ENCODE data around the gene ACSL3. TPM values are rescaled to one million over a fixed set of nuclear protein-coding genes. Genes with fewer than 3 reads are reported as not detected.

The ACSL3 gene
- total RNA-seq, 2 donors from 2014 or later: 93.1 to 119 TPM

DNA sequence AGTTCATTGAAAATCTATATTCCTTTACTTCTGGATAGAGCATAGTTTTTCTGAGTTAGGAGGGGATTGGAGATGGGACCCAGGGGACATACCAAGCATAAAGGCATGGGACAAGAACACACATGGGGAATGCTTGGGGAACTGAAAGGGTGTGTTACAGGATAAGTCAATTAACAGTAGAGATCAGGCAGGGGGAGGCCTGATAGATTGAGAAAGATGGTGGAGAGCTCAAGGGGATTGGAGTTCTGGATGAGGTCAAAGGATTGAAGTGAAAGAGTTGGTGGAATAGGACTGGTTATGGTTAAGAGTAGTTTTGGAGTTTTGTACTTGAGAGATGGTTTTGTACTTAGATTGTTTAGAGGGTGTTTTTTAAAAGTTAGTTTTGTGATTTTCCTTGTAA is 16.1 kb downstream of the ACSL3 start:
- DNase-seq (no peak), ATAC-seq (no peak)
- intact Hi-C loops (cut with DNase I, micrococcal nuclease): no loop called here

DNA sequence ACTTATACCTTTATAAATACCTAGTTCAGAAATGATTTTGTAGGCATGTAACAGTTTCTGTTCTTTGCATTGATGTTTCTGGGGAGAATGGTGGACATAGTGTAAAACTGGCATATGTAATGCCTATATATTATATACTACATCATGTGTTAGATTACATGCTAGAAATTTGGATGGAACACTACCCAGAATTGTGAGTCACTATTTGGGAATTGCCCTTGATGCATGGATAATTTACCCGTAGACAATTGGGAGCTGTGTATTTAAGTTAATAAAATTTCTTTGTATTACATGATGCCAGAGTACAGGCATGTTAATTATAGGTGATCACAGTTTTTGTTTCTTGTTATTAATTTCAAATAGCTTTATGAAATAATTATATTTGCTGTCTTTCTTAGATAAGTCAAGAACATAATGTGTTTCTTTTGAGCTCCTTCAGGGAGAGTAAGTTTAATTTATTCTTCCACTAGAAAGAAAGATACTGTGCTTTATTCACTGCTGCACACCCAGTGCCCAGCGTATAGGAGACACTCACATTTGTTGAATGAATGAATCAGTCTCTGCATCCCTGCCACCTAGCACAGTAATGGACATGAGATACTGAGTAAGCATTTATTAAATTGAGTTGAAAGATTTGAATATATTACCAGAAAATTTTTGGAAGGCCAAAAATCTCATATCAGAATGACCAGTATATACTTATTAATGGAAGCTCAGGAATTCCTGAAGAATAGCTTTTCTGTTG is 16.9 kb downstream of the ACSL3 start:
- intact Hi-C loops (cut with DNase I, micrococcal nuclease): no loop called here
- DNase-seq (no peak), ATAC-seq (no peak)

DNA sequence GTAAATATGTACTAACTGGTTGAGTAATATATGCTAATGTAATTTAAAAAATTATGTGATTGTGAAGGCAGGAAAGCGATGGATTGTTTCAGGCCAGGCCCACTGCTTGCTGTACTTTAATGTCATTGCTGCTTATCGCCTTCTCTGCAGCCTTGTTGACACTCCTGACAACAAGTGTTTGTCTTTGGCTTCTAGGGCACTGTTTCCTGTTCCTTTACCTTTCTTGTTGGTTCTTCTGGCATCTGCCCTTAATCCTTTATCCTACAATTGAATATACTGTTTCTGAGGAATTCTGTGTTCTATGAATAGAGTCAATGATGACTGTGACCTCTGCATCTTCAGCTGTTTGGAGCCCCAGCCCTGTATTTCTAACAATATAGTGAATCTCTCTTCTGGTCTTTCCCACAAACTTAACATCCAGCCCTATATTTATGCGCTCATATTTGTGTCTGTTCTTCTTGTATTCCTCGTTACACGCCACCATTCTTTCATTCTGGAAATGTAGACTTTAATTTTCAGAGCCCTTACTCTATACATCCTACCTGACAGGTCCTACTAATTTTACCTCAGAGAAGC is 17.6 kb downstream of the ACSL3 start:
- peak; percentile 79 for ATAC-seq
- DNase-seq: no peak
- intact Hi-C loops (cut with DNase I, micrococcal nuclease): no loop called here

DNA sequence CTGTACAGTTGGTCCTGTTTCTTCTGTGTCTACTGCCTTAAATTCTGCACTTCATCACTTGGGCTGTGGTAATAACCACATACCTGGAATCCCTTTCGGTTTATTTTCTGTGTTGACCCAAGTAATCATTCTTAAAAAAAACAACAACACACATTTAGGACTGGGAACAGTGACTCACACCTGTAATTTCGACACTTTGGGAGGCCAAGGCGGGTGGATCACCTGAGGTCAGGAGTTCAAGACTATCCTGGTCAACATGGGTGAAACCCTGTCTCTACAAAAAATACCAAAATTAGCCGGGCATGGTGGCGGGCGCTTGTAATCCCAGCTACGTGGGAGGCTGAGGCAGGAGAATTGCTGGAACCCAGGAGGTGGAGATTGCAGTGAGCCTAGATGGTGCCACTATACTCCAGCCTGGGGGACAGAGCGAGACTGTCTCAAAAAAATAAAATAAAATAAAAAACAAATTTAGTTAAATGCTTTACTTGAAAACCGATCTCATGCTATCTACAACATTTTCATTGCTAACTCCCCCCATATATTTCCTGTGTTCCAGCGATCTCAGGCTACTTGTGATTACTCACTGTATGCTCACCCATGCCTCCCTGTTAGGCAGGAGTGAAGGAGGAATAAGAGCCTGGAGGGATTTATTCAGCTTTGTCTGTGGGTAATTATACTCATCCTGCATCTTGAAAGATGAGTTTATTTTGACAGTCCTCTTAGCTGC is 18.2 kb downstream of the ACSL3 start:
- DNase-seq (no peak), ATAC-seq (no peak)
- intact Hi-C loops (cut with DNase I, micrococcal nuclease): no loop called here

DNA sequence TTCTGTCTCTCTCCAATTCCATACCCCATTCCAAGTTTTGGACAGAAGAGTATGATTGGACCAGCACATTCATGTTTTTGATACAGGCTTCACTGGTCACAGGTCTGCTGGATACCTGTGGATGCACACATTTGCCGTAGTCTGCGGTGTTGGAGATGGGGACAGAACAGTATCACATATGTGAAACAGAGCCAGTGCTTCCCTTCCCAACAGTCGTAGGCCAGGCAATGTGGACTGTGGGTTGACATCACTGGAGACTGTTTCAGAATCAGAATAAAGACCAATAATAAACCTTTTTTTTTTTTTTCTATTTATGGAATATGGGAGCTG is 18.7 kb downstream of the ACSL3 start:
- intact Hi-C loops (cut with DNase I, micrococcal nuclease): no loop called here
- no peak for ATAC-seq
- DNase-seq: no peak

DNA sequence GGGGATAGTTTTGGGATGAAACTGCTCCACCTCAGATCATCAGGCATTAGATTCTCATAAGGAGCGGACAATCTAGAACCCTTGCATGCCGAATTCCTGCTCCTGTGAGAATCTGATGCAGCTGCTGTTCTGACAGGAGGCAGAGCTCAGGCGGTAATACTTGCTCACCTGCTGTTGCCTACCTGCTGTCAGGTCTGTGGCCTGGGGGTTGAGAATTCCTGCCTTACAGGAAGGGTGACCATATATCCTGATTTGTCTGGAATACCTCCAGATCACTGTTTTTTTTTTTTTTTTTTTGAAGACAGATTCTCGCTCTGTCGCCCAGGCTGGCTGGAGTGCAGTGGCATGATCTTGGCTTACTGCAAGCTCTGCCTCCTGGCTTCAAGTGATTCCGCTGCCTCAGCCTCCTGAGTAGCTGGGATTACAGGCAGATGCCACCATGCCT is 21.7 kb downstream of the ACSL3 start:
- ATAC-seq: no peak
- no peak for DNase-seq
- intact Hi-C loops (cut with DNase I, micrococcal nuclease): no loop called here

DNA sequence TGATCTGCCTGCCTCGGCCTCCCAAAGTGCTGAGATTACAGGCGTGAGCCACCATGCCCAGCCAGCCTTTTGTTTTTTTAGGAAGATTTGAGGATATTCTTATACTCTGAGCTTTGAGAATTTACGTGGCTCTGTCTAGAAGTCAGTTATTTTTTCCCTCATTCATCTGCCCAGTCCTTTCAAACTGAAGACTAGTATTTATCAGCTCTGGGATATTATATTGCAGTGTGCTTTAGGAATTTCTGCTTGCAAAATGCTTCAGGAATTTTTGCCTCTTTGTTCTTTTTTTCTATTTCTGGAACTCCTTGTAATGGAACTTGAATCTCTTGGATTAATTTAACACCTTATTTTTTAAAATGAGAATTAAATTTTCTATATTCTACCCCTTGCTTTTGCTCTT is 22.6 kb downstream of the ACSL3 start:
- DNase-seq (no peak), ATAC-seq (no peak)
- intact Hi-C loops (cut with DNase I, micrococcal nuclease): no loop called here

DNA sequence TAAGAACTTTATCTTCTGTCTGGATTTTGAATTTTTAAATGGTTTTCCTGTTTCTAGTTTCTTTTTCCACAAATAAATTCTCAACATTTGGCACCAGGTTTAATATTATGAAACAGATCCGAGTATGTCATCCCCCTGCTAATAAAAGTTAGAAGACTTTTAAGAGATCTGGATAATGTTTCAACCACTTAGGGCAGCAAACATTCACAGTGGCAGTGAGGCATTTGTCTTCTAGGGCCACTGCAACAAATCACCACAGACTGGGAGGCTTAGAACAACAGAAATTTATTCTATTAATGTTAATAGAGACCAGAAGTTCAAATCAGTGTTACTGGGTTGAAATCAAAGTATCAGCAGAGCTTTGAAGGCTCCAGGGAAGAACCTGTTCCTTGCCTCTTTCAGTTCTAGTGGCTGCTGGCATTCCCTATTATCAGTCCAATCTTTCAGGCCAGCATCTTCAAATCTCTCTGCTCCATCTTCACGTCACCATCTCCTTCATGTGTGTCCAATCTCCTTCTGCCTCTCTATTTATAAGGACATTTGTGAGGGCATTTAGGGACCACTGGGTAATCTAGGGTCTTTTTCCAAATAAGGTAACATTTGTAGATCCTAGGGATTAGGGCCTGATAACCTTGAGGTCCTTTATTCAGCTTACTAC is 23.4 kb downstream of the ACSL3 start:
- no peak for ATAC-seq
- intact Hi-C loops (cut with DNase I, micrococcal nuclease): no loop called here
- DNase-seq: no peak

DNA sequence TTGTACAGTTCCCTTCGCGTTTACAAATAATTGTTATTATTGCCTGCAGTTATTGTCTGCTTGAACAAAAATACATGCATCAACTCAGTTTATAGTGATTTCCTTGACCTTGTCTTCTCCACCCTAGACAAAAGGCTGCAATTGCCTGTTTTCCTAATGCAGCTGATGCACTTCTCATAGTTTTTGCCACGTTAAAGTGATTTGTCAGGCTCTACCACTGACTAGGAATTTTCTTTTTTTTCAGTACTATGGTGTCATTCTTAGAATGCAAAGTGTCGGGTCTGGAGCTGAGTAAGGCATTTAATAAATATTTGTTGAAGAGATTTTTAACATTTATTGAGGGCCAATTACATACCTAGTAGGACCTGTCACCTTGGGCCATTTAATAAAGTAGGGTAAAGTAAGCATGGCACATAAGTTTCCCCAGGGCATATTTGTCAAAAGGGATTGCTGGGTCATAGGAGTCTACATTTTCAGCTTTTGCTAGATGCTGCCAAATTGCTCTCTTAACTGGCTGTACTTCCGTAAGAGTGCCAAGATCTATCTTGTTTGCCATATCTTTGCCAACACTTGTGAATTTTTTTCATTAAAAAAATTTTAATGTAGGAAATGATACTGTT is 24.1 kb downstream of the ACSL3 start:
- intact Hi-C loops (cut with DNase I, micrococcal nuclease): no loop called here
- DNase-seq (no peak), ATAC-seq (no peak)

DNA sequence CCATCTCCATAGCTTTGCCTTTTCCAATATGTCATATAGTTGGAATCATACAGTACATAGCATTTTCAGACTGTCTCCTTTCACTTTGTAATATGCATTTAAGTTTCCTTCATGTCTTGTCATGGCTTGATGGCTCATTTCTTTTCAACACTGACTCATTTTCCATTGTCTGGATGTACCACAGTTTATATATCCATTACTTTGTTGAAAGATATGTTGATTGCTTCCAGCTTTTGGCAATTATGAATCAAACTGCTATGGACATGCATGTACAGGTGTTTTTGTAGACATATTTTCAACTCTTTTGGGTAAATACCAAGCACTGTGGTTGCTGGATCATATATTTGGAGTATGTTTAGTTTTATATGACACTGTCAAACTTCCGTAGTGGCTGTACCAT is 26.3 kb downstream of the ACSL3 start:
- intact Hi-C loops (cut with DNase I, micrococcal nuclease): no loop called here
- DNase-seq: no peak
- no peak for ATAC-seq

DNA sequence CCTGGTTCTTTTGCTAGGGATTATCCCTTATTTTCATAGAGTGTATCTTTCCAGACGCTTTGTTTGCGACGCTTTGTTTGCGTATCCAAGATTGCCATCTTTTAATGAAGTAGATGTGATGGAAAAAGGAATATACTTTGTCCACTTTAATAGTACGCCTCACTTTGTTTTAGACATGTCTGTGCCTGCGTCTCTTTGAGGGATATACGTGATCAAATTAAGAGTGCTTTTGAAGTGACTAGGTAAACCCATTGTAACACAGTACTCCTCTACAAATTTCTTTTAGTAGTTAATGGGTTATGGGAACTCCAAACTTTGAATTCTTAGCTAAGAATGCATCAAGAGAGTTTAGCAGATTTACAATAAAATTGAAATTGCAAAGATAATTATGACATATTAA is 27.9 kb downstream of the ACSL3 start:
- ATAC-seq (no peak), DNase-seq (no peak)
- intact Hi-C loops (cut with DNase I, micrococcal nuclease): no loop called here

DNA sequence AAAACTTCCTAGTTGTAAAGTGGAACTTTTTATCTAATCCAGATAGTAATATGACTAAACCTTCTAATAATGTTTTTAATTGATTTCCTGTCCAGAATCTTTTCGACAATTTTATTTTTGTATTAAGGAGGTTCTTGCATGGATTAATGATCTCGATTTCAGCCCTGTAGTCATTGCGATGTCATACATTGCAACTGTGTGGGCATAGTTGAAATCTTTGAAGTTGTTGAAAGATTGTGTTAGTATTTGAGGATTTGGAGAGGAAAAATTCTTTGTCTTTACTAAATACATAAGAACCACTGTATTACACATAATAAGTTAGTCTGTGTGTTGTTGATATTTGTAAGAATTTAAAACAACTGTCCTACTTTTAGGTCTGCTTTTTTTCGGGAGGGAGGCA is 31.1 kb downstream of the ACSL3 start:
- DNase-seq: no peak
- no peak for ATAC-seq
- intact Hi-C loops (cut with DNase I, micrococcal nuclease): no loop called here

DNA sequence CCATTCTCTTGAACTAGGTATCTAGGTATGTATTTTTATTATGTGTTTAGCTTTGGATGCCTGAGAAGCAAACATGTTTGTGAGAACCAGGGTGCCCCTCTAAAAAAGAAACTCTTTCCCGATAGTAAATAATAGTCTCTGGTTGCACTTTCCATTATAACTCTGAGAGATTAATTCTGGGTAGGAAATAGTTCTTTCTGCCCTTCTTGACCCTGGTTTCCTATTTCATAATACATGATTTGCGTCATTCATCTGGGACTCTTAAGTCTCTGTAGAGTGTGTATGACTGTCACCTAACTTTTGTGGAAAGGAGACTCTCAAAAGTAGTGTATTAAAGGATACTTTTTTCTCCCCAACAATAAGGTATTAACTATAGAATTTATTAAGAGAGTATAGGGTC is 31.5 kb downstream of the ACSL3 start:
- ATAC-seq (no peak), DNase-seq (no peak)
- intact Hi-C loops (cut with DNase I, micrococcal nuclease): no loop called here

DNA sequence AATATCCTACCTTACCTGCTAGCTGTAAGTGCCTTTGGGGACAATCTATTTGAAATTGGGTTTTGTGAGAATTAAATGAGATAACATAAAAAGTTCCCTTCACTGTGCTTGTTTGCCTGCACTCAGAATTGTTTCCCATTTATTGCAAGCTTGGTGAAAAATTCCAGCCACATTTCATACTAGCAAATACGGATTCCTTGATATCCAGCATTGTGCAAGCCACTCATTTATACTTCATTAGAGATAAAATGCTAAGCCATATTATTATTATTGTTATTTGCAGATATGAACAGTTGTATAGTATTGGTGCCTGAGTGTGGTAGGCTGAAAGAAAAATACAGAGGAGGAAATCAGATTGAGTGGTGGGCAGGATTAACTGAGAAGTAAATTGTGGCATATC is 31.9 kb downstream of the ACSL3 start:
- ATAC-seq: no peak
- no peak for DNase-seq
- intact Hi-C loops (cut with DNase I, micrococcal nuclease): no loop called here

DNA sequence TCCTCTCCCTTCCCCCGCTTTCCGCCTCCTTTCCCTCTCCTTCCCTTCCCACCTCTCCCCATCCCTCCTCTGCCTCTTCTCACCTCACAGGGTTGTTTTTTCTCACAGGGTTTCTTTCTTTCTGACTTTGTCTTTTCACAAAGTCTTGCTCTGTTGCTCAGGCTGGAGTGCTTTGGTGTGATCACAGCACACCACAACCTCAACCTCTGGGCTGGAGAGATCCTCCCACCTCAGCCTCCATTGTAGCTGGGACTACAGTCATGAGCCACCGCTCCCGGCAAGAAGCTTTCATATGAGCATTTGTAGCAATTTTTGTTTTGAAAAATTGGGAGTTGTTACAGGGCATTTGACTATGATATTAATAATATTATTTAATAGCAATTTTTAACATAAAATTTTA is 32.9 kb downstream of the ACSL3 start:
- DNase-seq (no peak), ATAC-seq (no peak)
- intact Hi-C loops (cut with DNase I, micrococcal nuclease): no loop called here

DNA sequence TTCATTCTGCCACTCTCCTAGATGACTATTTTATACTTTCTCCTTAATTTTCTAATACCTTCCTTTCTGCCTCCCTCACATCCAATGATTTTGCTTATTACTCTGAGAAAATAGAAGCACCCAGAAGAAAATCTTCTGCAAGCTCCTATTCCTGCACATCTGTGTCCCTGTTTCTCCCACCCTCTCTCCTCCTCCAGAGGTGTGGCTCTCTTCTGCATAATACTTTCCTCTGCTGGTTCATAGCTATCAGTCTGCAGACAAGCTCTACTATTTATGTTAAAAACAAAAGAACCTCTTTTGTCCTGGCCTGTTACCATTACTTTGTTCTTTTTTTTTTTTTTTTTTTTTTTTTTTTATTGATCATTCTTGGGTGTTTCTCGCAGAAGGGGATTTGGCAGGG is 34.3 kb downstream of the ACSL3 start:
- intact Hi-C loops (cut with DNase I, micrococcal nuclease): no loop called here
- ATAC-seq: no peak
- DNase-seq: no peak

DNA sequence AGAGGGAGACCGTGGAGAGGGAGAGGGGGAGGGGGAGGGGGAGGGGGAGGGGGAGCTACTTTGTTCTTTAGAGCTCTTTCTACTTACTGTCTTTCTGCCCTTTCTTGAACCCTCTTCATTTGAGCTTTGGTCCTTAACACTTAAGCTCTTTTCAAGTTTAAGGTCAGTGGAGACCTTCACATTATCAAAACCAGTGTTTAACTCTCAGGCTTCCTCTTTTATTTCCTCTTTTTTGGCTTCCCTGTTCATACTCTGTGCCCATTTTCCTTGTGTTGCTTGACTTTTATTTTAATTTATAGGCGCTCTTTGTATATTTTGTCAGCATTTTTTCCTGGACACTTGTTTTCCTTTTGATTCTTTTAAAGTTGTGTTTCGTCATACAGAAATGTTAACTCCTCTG is 37.1 kb downstream of the ACSL3 start:
- ATAC-seq (no peak), DNase-seq (no peak)
- intact Hi-C loops (cut with DNase I, micrococcal nuclease): no loop called here

DNA sequence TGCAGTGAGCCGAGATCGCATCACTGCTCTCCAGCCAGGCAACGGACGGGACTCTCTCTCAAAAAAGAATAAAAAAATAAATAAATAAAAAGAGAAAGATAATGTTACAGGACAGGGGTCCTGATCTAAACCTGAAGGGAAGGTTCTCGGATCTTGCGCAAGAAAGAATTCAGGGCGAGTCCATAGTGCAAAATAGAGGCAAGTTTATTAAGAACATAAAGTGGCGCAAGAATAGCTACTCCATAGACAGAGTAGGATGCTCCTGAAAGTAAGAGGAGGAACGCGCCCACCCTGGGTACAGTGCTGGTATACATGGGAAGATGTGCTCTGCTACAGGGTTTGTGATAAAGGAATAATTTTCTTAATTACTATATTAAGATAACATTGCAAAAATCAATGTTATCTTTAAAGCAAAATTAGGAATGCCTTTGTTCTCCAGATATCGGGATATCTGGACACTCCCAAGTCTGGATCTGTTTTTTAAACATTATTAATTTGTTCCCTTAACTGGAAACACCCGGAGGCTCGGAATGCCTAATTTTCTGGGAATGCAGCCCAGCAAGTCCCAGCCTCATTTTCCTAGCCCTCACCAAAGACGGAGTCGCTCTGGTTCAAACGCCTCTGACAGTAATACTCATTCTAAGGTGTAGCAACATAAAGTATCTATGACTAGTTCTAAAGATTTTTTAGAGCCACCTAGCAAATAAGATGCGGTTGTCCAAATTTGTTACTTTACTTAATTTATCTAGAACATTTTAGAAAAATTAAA is 38.8 kb downstream of the ACSL3 start:
- ATAC-seq (no peak), DNase-seq (no peak)
- intact Hi-C loops (cut with DNase I, micrococcal nuclease): no loop called here

DNA sequence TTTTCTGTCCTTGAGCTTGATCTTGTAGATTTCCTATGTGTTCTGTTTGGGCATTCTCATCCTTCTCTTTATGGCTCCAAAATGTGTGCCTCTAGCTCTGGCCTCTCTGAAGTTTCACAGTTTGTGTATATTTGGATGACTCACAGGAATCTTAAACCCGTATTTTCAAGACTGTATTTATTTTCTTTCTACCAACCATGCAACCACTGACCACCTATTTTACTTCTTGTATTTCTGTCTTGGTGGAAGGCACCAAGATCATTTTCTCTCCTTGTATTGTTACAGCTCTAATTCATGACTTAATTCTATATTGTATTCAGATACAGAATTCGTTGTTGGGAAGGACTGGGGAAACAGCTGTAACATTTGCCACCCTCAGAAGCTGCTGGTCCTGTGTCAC is 39.5 kb downstream of the ACSL3 start:
- no peak for ATAC-seq
- intact Hi-C loops (cut with DNase I, micrococcal nuclease): no loop called here
- DNase-seq: no peak

Measured in left colon (tissue), 2 donors.